ENCODE data around the gene PARP6. TPM values are rescaled to one million over a fixed set of nuclear protein-coding genes. Genes with fewer than 3 reads are reported as not detected.
A peak's percentile ranks its signal among the peaks of the same experiment; 100 is the strongest.

PARP6 gene
- total RNA-seq, 1 donor from 2014 or later = 16.0 TPM

DNA sequence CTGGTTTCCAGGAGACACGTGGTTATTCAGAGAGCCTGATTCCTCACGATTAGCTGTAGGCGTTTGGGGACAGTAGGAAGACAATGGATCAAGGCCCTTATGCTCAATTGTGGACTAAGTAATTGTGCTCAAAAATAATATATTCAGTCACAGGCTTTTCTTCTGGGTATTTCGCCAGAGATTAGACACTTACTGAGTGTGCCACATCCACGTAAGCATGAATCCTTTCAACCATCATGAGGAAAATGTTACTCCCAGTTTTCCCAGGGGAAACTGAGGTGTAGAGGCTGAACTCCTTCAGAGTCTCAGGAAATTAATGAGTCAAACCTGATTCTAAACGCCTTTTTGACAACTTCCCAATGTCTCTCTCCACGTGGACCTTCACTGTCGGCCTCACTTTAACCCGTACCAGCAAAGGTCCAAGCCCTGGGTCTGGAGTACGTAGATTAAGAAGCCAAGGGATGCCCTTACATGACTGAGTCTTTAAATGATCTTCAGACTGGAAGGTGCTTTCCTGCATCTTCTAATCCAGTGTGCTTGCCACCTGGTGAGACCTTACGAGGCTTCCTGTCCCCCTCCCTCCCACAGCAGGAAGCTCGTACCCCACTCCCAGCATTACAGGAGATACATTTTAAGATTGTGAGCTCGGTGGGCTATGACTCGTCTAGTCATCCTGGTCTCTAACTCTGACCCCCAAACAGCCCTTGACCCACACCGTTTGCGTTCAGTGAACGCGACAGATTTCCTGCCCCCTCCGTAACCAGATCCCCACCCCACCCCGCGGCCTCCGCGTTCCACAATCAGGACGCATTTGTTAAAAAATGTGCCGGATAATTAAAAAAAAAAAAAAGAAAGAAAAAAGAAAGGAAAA lies 43.0 kb downstream of the PARP6 start:
- no peak for DNase-seq (ENCODE audit: low read depth)
- peak overlapping the region; percentile 76 for H3K4me3 ChIP-seq (ENCODE audit: low read depth, low read length)
- TF ChIP-seq, protein P1, sequence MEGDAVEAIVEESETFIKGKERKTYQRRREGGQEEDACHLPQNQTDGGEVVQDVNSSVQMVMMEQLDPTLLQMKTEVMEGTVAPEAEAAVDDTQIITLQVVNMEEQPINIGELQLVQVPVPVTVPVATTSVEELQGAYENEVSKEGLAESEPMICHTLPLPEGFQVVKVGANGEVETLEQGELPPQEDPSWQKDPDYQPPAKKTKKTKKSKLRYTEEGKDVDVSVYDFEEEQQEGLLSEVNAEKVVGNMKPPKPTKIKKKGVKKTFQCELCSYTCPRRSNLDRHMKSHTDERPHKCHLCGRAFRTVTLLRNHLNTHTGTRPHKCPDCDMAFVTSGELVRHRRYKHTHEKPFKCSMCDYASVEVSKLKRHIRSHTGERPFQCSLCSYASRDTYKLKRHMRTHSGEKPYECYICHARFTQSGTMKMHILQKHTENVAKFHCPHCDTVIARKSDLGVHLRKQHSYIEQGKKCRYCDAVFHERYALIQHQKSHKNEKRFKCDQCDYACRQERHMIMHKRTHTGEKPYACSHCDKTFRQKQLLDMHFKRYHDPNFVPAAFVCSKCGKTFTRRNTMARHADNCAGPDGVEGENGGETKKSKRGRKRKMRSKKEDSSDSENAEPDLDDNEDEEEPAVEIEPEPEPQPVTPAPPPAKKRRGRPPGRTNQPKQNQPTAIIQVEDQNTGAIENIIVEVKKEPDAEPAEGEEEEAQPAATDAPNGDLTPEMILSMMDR (conservative IDR thresholded peaks at IDR 0.05; ENCODE audit: low read depth, low read length) = no peak

DNA sequence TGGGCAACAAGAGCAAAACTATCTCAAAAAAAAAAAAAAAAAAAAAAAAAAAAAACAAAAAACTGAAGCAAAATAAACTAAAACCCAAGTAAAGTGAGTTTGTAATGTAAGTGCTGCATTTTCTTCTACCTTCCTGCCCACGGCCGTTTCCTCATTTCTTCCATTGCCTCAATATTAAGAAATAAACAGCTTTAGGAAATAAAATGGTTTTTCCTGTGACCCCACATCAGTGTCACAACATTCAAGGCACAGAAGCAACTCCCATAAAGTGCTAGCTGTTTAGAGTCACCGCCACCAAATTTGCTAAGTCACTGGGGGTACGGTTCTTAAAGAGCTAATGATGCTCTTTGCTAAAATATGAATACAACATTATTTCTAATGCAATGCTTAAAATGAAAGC lies 44.6 kb downstream of the PARP6 start:
- DNase-seq (ENCODE audit: low read depth) = no peak
- peak overlapping the region; percentile 76 for H3K4me3 ChIP-seq (ENCODE audit: low read depth, low read length)
- TF ChIP-seq, protein P1 (conservative IDR thresholded peaks at IDR 0.05; ENCODE audit: low read depth, low read length) = no peak

DNA sequence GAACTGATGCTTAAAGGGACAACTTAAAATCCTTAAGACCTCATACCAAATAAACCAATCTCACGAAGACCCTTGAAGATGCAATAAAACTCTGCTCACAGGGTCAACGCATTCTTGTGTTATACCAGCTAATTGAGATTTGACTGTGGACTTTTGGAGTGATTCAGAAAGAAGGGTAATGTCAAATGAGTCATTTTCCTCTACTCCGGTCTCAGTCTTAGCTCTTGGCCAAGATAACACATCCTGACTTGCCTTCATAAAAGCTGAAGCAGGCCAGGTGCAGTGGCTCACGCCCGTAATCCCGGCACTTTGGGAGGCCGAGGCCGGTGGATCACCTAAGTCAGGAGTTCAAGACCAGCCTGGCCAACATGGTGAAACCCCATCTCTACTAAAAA lies 45.2 kb downstream of the PARP6 start:
- DNase-seq (ENCODE audit: low read depth) = peak; percentile 68
- H3K4me3 ChIP-seq (ENCODE audit: low read depth, low read length) = peak overlapping the region; percentile 76

DNA sequence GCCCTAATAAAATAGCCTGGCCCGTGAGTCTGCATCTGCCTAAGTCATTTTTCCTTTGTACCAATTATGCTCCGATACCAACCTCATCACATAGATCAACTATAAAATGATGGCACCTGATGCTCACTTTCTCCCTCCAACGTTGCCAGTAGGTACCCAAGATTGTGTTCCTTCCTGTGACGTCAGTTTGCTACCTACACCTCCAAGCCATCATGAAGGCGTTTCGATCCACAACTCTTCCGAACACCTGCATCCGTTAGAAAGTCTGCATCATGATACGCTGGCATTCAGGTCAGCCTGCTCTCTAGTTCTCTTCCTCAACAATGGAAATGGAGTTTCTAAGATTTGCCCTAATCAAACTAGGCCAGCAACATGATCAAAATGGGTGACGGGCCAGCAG lies 49.1 kb downstream of the PARP6 start:
- TF ChIP-seq, protein P1 (conservative IDR thresholded peaks at IDR 0.05; ENCODE audit: low read depth, low read length) = no peak
- H3K4me3 ChIP-seq (ENCODE audit: low read depth, low read length) = no peak overlapping the region
- no peak for DNase-seq (ENCODE audit: low read depth)

More for the DNA sequence above, 45.2 kb downstream of the PARP6 start:
- TF ChIP-seq, protein P1 (conservative IDR thresholded peaks at IDR 0.05; ENCODE audit: low read depth, low read length) = no peak

DNA sequence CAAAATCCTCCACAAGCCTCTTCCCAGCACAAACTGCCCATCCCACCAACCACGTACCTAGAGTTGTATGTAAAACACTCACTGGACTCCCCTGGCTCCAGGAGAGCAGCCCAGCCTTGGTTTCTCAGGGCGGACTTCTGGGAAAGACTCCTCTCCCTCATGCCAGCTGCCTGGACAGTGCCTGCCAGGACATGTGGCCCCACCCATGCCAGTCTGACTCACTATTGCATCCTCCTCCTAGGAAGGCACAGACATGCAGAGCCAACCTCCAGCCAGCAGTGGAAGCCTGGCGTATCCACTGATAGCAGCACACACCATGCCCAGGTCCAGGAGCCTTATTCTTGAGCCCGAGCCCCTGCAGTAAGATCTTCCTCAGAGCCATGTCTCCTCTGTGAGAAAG lies 50.0 kb downstream of the PARP6 start:
- H3K4me3 ChIP-seq (ENCODE audit: low read depth, low read length) = no peak overlapping the region
- no peak for DNase-seq (ENCODE audit: low read depth)
- TF ChIP-seq, protein P1 (conservative IDR thresholded peaks at IDR 0.05; ENCODE audit: low read depth, low read length) = no peak

DNA sequence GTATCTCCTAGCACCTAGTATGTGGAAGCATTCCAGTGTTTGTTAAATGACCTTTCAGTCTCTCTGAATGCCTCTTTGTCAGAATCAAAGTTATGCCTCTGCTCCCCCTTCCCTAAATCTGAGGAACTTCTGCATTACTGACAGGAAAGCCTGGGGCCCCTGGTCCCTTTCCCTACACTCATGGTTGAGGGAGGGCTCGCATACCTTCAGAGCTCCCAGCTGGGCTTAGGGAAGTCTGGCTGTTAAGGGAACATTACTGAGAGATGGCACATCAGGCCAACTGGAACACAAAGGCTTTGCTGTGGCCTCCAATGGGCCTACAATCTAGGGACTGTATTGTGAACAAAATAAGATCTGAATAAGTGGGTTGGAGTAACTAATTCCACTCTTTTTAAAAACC lies 51.7 kb downstream of the PARP6 start:
- H3K4me3 ChIP-seq (ENCODE audit: low read depth, low read length) = no peak overlapping the region
- DNase-seq (ENCODE audit: low read depth) = no peak
- TF ChIP-seq, protein P1 (conservative IDR thresholded peaks at IDR 0.05; ENCODE audit: low read depth, low read length) = no peak

DNA sequence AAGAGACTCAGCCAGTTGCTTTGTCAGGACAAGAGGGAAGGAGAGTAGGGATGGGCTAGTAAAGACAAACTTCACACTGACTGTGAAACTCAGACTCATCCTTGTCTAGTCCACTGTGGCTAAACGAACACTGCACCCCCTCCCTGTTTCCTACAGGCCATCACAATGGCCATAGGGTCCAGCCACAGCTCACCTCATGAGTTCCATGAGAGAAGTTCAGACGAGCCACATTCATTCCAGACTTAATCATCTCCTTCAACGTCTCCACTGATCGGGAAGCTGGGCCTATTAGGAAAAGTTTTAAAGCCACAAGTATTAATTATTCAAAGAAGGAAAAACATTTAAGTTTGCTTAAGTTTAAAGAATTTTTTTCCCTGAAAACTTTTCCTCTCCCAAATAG lies 55.1 kb downstream of the PARP6 start:
- DNase-seq (ENCODE audit: low read depth) = no peak
- TF ChIP-seq, protein P1 (conservative IDR thresholded peaks at IDR 0.05; ENCODE audit: low read depth, low read length) = no peak
- no peak overlapping the region for H3K4me3 ChIP-seq (ENCODE audit: low read depth, low read length)

Measured in epithelial cell of proximal tubule (primary cell).